HG03066 (cell line): Measurements from ENCODE around the gene MYO3B.

ENCODE experiments used
- ATAC-seq: cut with Tn5 transposase; IDR thresholded peaks from one replicate; pipeline ENCODE4 v1.9.1; 2021; ENCODE audit warnings: low read depth; ENCODE audit not compliant: unreplicated experiment

The MYO3B gene

DNA sequence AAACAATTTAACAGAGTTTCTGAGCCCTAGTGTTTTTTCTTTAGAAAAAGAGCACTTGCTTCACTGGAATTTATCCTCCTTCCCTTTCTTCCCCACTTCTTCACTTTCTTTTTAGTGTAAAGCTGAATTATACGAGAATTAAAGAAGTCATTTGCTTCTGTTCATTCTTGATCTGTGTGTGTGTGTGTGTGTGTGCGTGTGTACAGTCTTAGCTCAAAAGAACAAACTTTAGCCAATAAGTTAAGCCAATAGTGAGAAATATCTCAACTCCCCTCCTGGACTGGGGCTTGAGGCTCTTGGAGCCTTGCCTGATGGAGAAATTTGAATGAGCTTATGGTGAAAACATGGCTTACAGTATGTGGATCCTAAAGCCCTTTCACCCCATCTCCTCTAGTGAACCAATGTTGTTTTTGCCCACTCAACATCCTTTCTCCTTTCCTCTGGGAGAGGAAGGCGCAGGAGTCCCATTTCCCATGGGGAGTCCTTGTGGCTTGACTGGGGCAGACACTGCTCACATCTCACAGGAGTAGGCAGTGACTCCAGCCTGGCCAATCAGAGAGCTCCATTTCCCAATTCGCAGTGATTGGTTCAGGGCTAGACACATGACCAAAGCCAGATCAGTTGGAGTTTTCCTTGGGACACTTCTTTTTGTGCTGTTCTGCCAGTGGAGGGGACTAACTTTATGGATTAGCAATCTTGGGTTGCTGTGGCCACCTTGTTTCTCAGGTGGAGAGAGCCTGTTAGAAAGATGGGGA is 16.3 kb upstream of the MYO3B start:
- no peak for ATAC-seq

DNA sequence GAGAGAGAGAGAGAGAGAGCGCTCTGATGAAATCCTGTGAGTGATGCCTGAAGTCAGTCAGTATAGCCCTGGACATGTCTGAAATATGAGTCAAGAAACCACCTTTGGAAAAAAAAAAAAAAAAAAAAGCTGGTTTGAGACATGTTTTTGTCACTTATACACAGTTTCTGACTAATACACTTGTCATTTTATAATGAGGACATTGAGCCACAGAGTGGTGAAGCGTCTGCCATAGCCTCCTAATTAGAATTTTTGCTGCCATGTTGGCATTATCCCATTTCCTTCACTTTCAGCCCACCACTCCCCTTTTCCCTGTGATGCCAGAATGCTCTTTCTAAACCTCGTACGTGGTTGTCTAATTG is 15.7 kb upstream of the MYO3B start:
- ATAC-seq: no peak

DNA sequence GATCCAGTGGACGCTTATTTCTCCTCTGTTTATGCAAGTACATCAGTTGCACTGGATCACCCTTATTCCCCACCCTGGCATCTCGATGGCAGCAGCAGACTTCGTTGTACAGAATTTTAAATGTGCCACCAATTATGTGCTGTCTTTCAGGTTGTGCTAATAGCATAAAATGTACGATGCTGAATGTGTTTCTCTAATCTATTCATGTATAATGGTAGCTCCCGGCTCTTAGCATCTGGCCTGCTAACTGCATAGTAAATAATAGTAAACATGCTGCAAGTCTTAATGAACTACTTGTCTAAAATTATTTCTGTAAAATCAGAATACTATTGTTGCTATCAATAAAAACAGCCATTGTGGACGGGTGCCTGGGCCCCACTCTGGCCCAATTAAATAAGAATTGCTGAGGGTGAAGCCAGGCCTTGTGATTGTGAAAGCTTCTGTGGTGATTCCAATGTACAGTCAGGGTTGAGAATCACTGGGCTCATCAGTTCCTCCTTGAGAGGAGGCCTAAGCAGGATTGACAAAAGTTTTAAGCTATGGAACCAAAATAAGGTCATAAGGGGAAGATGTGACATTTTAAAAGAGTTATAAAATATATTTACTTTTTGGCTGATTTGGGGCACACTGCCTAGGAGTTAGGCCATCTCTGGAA is 14.4 kb upstream of the MYO3B start:
- ATAC-seq: no peak

GRCh38 chr2:170165129-170165528 is 12.8 kb upstream of the MYO3B start:
- no peak for ATAC-seq

GRCh38 chr2:170166735-170167134 is 11.2 kb upstream of the MYO3B start:
- ATAC-seq: no peak

DNA sequence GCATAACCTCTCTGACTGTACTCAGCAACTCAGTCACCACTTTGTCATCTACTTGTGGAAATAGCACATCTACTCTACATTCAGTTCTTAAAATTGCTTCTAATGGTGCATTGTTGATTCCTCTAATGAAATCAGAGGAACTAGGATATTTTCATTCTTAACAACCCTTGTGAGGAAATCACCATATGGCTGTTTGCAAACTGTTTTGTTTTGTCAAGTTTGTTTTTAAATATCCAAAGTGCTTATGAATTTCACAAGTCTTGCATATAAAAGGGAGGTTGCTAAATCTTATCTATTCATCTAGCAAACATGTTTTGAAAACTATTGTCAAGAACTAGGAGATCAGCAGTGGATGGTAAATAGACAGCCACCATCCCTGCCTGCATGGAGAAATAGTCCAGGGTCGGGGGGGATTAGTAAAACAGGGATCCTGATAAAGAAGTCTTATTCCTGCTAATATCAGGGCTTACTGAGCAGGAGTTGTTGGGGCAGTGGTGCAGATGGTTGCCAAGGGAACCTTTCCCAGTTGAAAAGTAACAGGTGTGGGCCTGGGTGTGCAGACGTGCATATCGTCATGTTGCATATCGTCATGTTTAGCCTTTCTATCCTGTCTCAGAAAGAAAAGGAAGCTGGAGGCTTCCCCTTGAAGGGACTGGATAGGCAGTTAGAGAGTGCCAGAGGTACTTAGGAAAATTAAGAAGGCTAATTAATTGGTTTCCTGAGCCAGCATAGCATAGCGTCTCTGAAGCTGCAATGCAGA is 7.5 kb upstream of the MYO3B start:
- no peak for ATAC-seq

DNA sequence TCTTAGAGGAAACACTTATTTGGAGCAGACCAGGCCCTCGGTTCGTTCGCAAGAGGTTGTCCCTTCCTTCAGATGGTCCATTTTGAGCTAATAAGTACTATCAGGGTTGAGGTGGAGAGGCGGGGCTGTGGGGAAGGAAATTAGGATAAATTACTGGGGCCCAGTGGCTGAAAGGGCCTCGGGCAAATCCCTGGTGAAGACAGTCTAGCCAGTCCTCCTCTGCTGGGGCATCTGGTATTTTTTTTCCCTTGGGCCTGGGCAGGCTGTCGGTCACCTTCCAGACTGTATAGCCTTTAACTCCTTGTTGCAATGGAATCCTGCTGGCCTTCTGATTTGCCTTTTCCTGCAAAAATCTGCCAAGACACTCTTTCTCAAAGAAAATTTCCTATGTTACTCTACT is 1.7 kb upstream of the MYO3B start:
- ATAC-seq: no peak

GRCh38 chr2:170180031-170180566 is 2.2 kb downstream of the MYO3B start:
- ATAC-seq: peak; percentile 70

DNA sequence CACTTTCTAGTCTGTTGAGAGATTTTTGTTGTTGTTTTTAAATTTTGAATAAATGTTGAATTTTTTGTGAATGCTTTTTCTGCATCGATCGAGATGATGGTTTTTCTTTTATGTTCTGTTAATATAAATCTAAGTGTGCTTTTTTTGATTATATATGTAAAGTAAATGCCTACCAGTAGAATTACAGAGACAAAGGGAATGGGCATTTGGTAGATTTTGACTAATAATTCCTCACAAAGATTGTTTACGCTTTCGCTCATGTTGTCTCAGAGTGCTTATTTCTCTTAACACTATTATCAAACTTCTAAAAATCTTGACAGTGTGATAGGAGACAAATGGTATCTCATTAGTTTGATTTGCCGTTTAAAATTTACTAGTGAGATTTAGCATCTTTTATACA is 3.7 kb downstream of the MYO3B start:
- no peak for ATAC-seq

GRCh38 chr2:170185319-170185718 is 7.4 kb downstream of the MYO3B start:
- no peak for ATAC-seq

DNA sequence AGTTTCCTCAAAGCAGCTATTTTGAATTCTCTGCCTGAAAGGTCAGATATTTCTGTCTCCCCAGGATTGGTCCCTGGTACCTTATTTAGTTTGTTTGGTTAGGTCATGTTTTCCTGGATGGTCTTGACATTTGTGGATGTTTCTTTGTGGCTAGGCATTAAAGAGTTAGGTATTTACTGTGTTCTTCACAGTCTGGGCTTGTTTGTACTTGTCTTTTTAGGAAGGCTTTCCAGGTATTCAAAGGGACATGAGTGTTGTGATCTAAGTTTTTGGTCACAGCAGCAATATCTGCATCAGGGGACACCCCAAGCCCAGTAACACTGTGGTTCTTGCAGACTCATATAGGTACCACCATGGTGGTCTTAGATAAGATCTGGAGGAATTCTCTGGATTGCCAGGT is 11.8 kb downstream of the MYO3B start:
- no peak for ATAC-seq

GRCh38 chr2:170190172-170190571 is 12.2 kb downstream of the MYO3B start:
- ATAC-seq: no peak

GRCh38 chr2:170191166-170191866 is 13.4 kb downstream of the MYO3B start:
- no peak for ATAC-seq

DNA sequence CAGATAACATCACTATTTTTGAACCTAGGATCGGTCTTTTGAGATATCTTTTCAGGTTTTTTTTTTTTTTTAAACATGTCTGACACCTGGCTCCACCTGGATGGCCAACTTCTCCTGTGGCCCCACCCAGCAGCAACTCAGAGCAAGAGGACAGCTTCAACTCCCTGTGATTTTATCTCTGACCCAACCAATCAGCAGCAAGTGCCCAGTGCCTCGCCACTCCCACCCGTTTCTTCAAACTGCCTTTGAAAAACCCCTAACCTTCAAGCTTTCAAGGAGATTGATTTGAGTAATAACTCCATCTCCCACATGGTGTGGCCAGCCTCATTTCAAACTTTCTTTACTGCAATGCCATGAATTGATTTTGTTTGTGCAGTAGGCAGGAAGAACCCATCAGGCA is 19.0 kb downstream of the MYO3B start:
- no peak for ATAC-seq

DNA sequence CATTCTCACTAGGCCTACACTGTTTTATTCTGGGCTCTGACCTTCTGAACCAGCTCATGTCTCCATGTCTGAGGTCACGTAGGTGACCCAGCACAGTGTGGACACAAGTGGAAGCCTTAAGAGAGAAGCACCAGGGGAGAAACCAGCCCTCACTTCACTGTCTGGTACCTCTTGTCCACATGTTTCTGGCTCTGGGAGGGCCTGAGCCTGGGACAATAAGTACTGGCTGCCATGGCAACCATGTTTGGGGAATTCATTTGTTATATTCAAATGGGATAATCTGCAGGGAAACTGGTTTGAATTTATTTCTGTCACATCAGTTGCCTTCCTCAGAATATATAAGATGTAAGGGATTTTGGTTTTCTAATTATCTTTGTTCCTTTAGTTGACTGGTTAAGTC is 23.3 kb downstream of the MYO3B start:
- ATAC-seq: no peak

- peak; percentile 57 for ATAC-seq
These were observed 23.9 kb downstream of the MYO3B start for GRCh38 chr2:170201734-170202393.

- ATAC-seq: no peak
These were observed 24.5 kb downstream of the MYO3B start for GRCh38 chr2:170202437-170202836.

GRCh38 chr2:170204298-170204951 is 26.5 kb downstream of the MYO3B start:
- no peak for ATAC-seq

- no peak for ATAC-seq
These were observed 28.3 kb downstream of the MYO3B start for GRCh38 chr2:170206246-170206645.
